ENCODE data around the gene GALNT13. TPM values are rescaled to one million over a fixed set of nuclear protein-coding genes. Genes with fewer than 3 reads are reported as not detected.

Gene GALNT13
- total and polyA plus RNA-seq, 2 of the 13 experiments (the other 11 are each of a cell fraction or from before 2014, with no cell fraction given), result 1.3 to 5.0 TPM

- TF ChIP-seq ONECUT2 (CRISPR knock-in tag; IDR thresholded peaks at IDR 0.05), result no peak
- TF ChIP-seq THAP9 (CRISPR knock-in tag; IDR thresholded peaks at IDR 0.05; ENCODE audit: borderline replicate concordance), result no peak
- no peak for TF ChIP-seq ZNF512B (CRISPR knock-in tag; IDR thresholded peaks at IDR 0.05; ENCODE audit: borderline replicate concordance)
- no peak for TF ChIP-seq PBX2 (CRISPR knock-in tag; IDR thresholded peaks at IDR 0.05)
- no peak for TF ChIP-seq ZNF780A (CRISPR knock-in tag; IDR thresholded peaks at IDR 0.05)
- TF ChIP-seq PHF21A (CRISPR knock-in tag; IDR thresholded peaks at IDR 0.05), result peak; percentile 61; the same call in 1 of the 2 replicates
- TF ChIP-seq ZGPAT (CRISPR knock-in tag; IDR thresholded peaks at IDR 0.05), result peak; percentile 69
- peak; percentile 73; the same call in 1 of the 2 replicates for TF ChIP-seq HMG20A (CRISPR knock-in tag; IDR thresholded peaks at IDR 0.05; ENCODE audit: borderline replicate concordance)
- TF ChIP-seq BORCS8-MEF2B (CRISPR knock-in tag; IDR thresholded peaks at IDR 0.05), result no peak
- TF ChIP-seq ZNF563 (CRISPR knock-in tag; IDR thresholded peaks at IDR 0.05), result no peak
- TF ChIP-seq EED (CRISPR knock-in tag; IDR thresholded peaks at IDR 0.05), result no peak
- no peak for TF ChIP-seq ZNF124 (CRISPR knock-in tag; IDR thresholded peaks at IDR 0.05)
- TF ChIP-seq ZNF383 (CRISPR knock-in tag; IDR thresholded peaks at IDR 0.05; ENCODE audit: borderline replicate concordance), result no peak
- no peak for TF ChIP-seq ZNF710 (CRISPR knock-in tag; IDR thresholded peaks at IDR 0.05; ENCODE audit: borderline replicate concordance)
- peak; percentile 81; the same call in 1 of the 2 replicates for TF ChIP-seq ZNF644 (CRISPR knock-in tag; IDR thresholded peaks at IDR 0.05; ENCODE audit: low read depth)
- no peak for TF ChIP-seq TCF12 (IDR thresholded peaks at IDR 0.05)
- TF ChIP-seq TCF12 (CRISPR knock-in tag; IDR thresholded peaks at IDR 0.05), result no peak
- TF ChIP-seq HNF4G (IDR thresholded peaks at IDR 0.05; ENCODE audit: borderline replicate concordance, low read depth, low read length), result 0 out of 2 replicates have a peak, but pooled peaks have one; percentile 10
- no peak for TF ChIP-seq HNF4G (CRISPR knock-in tag; IDR thresholded peaks at IDR 0.05; ENCODE audit: borderline replicate concordance, low read depth)
- no peak; the same call in 1 of the 2 replicates for TF ChIP-seq MED13 (CRISPR knock-in tag; IDR thresholded peaks at IDR 0.05)
Observed at GRCh38 chr2:154447727-154448418, 576.2 kb downstream of the GALNT13 start (continued).
